ENCODE results near the gene GNA15.
A peak's percentile ranks its signal among the peaks of the same experiment; 100 is the strongest.
"Not testable (repeated sequence)": the region's sequence is repeated elsewhere in the genome, so short reads cannot be mapped to it uniquely, and the experiment has no call there.

Gene GNA15

GRCh38 chr19:3153286-3154230 lies 17.7 kb downstream of the GNA15 start:
- DNase-seq (ENCODE audit: low spot score): no peak
- in situ Hi-C loops (cut with MboI; ENCODE audit: low pct_unique_long_range_greater_than_20kb, low sequenced_read_pairs, unreplicated experiment): no loop called here
- TF ChIP-seq CTCF (IDR thresholded peaks at IDR 0.05; ENCODE audit: extremely low read depth, insufficient read depth, missing control alignments): no peak

GRCh38 chr19:3154447-3154846 lies 18.6 kb downstream of the GNA15 start:
- in situ Hi-C loops (cut with MboI; ENCODE audit: low pct_unique_long_range_greater_than_20kb, low sequenced_read_pairs, unreplicated experiment); DNase-seq (ENCODE audit: low spot score): not testable (repeated sequence)

- no peak for TF ChIP-seq CTCF (IDR thresholded peaks at IDR 0.05; ENCODE audit: extremely low read depth, insufficient read depth, missing control alignments)
- peak; percentile 85 for DNase-seq (ENCODE audit: low spot score)
- in situ Hi-C loops (cut with MboI; ENCODE audit: low pct_unique_long_range_greater_than_20kb, low sequenced_read_pairs, unreplicated experiment): no loop called here
These were observed 19.3 kb downstream of the GNA15 start for GRCh38 chr19:3154957-3155736.

GRCh38 chr19:3157096-3157845 lies 21.4 kb downstream of the GNA15 start:
- TF ChIP-seq CTCF (IDR thresholded peaks at IDR 0.05; ENCODE audit: extremely low read depth, insufficient read depth, missing control alignments): no peak
- in situ Hi-C loops (cut with MboI; ENCODE audit: low pct_unique_long_range_greater_than_20kb, low sequenced_read_pairs, unreplicated experiment): no loop called here
- DNase-seq (ENCODE audit: low spot score): no peak

- DNase-seq (ENCODE audit: low spot score): no peak
- in situ Hi-C loops (cut with MboI; ENCODE audit: low pct_unique_long_range_greater_than_20kb, low sequenced_read_pairs, unreplicated experiment): no loop called here
- no peak for TF ChIP-seq CTCF (IDR thresholded peaks at IDR 0.05; ENCODE audit: extremely low read depth, insufficient read depth, missing control alignments)
These were observed 23.7 kb downstream of the GNA15 start for GRCh38 chr19:3159565-3159964.

- in situ Hi-C loops (cut with MboI; ENCODE audit: low pct_unique_long_range_greater_than_20kb, low sequenced_read_pairs, unreplicated experiment): loop anchor here (5.0 kb wide), 1 partner anchor 33 kb away; no protein-coding TSS in a partner anchor
- no peak for TF ChIP-seq CTCF (IDR thresholded peaks at IDR 0.05; ENCODE audit: extremely low read depth, insufficient read depth, missing control alignments)
These were observed 24.4 kb downstream of the GNA15 start for GRCh38 chr19:3160219-3160618.

More at GRCh38 chr19:3160219-3160618, 24.4 kb downstream of the GNA15 start:
- DNase-seq (ENCODE audit: low spot score): no peak

All from GM13977 (cell line).